Prostate gland (tissue), 2 donors: ENCODE data around the gene TMSB10. TPM values are rescaled to one million over a fixed set of nuclear protein-coding genes. Genes with fewer than 3 reads are reported as not detected.
"Not testable (repeated sequence)": the region's sequence is repeated elsewhere in the genome, so short reads cannot be mapped to it uniquely, and the experiment has no call there.

Source experiments
- DNase-seq: peaks from one replicate; pipeline ENCODE4 v3.0.0-alpha.2; 2019; ENCODE audit warnings: low spot score
- H3K27ac ChIP-seq, 2 donors: fragments of 200-600 bp; sonication (generic); 2 replicates each; pipeline ENCODE4 v1.5.1; 2017 to 2019
- H3K27me3 ChIP-seq: fragments of 200-600 bp; sonication (generic); replicated peaks from 2 replicates; pipeline ENCODE4 v1.5.1; 2019; ENCODE audit not compliant: insufficient read depth
- H3K36me3 ChIP-seq, 2 donors: fragments of 200-600 bp; sonication (generic); 1 replicate in 1 of 2; 2 replicates in 1 of 2; pipeline versions ENCODE4 v1.5.1 to v1.8.1; 2017 to 2019
- H3K4me1 ChIP-seq: fragments of 200-600 bp; sonication (generic); replicated peaks from 2 replicates; pipeline ENCODE4 v1.5.1; 2019
- H3K4me3 ChIP-seq, 2 donors: fragments of 200-600 bp; sonication (generic); 2 replicates each; pipeline ENCODE4 v1.5.1; 2017 to 2019
- H3K9me3 ChIP-seq: fragments of 200-600 bp; sonication (generic); 2 replicates; pipeline ENCODE4 v1.5.1; 2017
- POLR2A ChIP-seq: fragments of 450-650 bp; IDR thresholded peaks from one replicate; pipeline ENCODE4 v1.6.1; 2016; ENCODE audit warnings: antibody characterized with exemption, mild to moderate bottlenecking
- POLR2AphosphoS5 ChIP-seq: sonication (generic); formaldehyde crosslinking; IDR thresholded peaks from one replicate; pipeline ENCODE4 v1.6.1; 2017; ENCODE audit warnings: antibody characterized with exemption
- WGBS: methylation state at CpG from one replicate; pipeline ENCODE4 v1.1.5; 2018; 5-methylcytosine and 5-hydroxymethylcytosine counted together
- intact Hi-C: fragments of 100-400 bp; cut with DNase I; formaldehyde crosslinking; loops from one replicate; pipeline ENCODE4 v1.14.2; 2022
- total RNA-seq, 2 donors: library from RNA; depleted of rRNA; stranded (reverse); fragments of >200 nt; gene quantifications; one replicate each; pipeline ENCODE4 v1.1.0, GENCODE V29; 2016
- TF ChIP-seq, protein P1 (sequence below), 4 experiments: fragments of 200-600 bp in 2 of 4; fragments of 450-650 bp in 2 of 4; sonication (generic) in 2 of 4; IDR thresholded peaks; 1 replicate in 3 of 4; 2 replicates in 1 of 4; pipeline ENCODE4 v1.5.1; 2016 to 2019; ENCODE audit warnings: antibody characterized with exemption in 4 of 4, mild to moderate bottlenecking in 2 of 4, moderate library complexity in 2 of 4

Gene TMSB10
- total RNA-seq, 2 donors from 2014 or later = 1,100 to 3,014 TPM

DNA sequence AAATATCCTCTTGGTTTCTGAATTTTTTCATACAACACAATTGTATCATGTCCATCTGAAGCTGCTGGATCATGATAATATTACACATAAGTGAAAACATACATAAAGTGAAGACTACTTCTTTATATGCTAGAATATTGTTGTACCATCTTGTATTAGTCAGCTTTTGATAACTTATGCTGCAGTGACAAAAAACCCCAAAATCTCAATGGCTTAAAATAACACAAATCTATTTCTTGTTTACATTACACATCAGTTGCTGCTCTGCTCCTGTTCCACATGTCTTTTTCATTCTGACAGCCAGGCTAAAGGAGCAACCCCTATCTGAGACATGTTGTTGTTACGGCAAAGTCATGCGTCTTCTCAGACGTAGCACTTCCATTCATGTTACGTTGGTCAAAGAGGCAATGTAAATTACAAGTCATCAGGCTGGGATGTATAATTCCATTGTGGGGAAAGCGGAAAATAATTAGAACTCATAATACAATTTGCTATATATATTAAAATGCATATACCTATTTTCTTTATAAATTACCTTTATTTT, 5.8 kb downstream of the TMSB10 start:
- Histone ChIP-seq H3K27me3 (no peaks in the 10 kb centered on the region), H3K4me3 (no peak overlapping the region), H3K36me3 (no peaks in the 10 kb centered on the region), H3K4me1 (no peaks in the 10 kb centered on the region), H3K27ac (no peak overlapping the region), H3K9me3 (no peaks in the 10 kb centered on the region)
- WGBS = 98% methylated on average over 5 of the region's 5 CpGs
- TF ChIP-seq POLR2AphosphoS5 (no peak), POLR2A (no peak)
- TF ChIP-seq, protein P1, sequence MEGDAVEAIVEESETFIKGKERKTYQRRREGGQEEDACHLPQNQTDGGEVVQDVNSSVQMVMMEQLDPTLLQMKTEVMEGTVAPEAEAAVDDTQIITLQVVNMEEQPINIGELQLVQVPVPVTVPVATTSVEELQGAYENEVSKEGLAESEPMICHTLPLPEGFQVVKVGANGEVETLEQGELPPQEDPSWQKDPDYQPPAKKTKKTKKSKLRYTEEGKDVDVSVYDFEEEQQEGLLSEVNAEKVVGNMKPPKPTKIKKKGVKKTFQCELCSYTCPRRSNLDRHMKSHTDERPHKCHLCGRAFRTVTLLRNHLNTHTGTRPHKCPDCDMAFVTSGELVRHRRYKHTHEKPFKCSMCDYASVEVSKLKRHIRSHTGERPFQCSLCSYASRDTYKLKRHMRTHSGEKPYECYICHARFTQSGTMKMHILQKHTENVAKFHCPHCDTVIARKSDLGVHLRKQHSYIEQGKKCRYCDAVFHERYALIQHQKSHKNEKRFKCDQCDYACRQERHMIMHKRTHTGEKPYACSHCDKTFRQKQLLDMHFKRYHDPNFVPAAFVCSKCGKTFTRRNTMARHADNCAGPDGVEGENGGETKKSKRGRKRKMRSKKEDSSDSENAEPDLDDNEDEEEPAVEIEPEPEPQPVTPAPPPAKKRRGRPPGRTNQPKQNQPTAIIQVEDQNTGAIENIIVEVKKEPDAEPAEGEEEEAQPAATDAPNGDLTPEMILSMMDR (IDR thresholded peaks at IDR 0.05) = no peak
- intact Hi-C loops = no loop called here
- no peak for DNase-seq

DNA sequence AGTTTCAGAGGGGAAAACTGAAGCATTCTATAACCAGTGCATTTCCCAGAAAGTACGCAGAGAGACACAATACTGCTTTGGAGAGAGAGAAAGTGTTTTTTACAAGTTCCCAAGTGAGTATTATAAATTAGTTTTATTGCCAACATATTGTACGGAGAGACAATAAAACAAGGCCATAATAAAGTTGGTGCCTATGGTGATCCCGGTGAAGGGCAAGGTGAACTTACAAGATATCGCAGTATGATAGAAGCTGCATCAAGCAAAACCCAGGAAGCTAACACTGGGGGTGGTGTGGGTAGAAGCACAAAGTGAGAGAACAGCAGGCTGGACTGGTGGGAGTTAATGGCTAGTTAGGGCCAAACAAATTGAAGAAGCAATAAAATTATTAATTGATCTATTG, 7.5 kb downstream of the TMSB10 start:
- Histone ChIP-seq H3K36me3 (no peaks in the 10 kb centered on the region), H3K27ac (no peak overlapping the region), H3K27me3 (no peaks in the 10 kb centered on the region), H3K4me1 (no peaks in the 10 kb centered on the region), H3K9me3 (no peaks in the 10 kb centered on the region), H3K4me3 (no peak overlapping the region)
- intact Hi-C loops = no loop called here
- TF ChIP-seq POLR2AphosphoS5 (no peak), POLR2A (no peak)
- TF ChIP-seq, protein P1 (IDR thresholded peaks at IDR 0.05) = no peak
- WGBS = 49% methylated on average over 4 of the region's 4 CpGs
- no peak for DNase-seq

DNA sequence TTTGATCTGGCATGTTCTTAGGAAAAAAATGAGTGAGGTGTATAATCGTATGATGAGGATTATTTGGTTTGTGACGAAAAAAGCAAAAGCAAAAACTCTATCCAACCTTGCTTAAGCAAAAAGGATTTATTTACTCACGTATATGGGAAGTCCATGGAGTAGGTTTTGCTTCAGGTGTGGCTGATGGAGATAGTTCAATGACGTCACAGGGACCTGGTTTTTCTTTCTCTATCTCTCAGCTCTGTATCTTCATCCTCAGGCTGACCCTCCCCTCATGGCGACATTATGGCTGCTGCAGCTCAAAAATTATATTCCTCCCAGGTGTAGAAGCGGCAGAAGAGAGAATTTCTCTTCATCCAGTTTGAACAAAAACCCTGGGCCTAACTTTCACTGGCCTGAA, 8.9 kb downstream of the TMSB10 start:
- intact Hi-C loops = no loop called here
- no peaks in the 10 kb centered on the region for H3K36me3 ChIP-seq
- TF ChIP-seq POLR2AphosphoS5 (no peak), POLR2A (no peak)
- TF ChIP-seq, protein P1 (IDR thresholded peaks at IDR 0.05) = no peak
- H3K27ac ChIP-seq = no peak overlapping the region
- H3K4me1 ChIP-seq = no peaks in the 10 kb centered on the region
- 95% methylated on average over 6 of the region's 6 CpGs for WGBS
- H3K9me3 ChIP-seq = no peaks in the 10 kb centered on the region
- DNase-seq = no peak
- no peak overlapping the region for H3K4me3 ChIP-seq
- H3K27me3 ChIP-seq = no peaks in the 10 kb centered on the region

DNA sequence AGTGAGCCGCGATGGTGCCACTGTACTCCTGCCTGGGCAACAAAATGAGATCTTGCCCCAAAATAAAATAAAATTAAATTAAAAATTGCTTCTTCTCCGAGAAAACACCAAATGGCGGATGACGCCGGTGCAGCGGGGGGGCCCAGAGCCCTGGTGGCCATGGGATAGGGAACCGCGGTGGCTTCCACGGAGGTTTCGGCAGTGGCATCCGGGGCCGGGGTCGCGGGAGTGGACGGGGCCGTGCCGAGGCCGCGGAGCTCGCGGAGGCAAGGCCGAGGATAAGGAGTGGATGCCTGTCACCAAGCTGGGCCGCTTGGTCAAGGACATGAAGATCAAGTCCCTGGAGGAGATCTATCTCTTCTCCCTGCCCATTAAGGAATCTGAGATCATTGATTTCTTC, 10.2 kb downstream of the TMSB10 start:
- 95% methylated on average over 24 of the region's 24 CpGs for WGBS
- H3K27ac ChIP-seq, H3K4me1 ChIP-seq, H3K36me3 ChIP-seq, H3K9me3 ChIP-seq, H3K4me3 ChIP-seq, H3K27me3 ChIP-seq, intact Hi-C loops, DNase-seq: not testable (repeated sequence)

DNA sequence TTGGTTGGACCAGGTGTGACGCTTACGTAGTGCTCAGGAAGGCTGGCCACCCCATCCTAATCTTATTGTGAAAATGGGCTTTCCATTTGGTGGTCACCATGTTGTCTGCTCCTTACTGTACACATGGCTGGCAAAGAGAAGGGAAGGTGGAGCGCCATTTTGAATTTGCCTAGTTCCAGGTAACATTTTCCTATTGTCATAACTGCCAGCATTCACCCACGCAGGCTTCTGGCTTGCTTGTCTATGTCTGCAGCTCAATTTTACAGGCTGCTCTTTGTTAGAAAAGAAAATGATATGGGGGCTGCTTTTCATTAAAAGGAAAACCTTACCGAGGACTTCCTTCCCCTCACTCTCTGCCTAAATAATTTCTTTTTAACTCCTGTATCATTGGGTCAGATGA, 12.4 kb downstream of the TMSB10 start:
- H3K9me3 ChIP-seq, H3K36me3 ChIP-seq, H3K4me1 ChIP-seq, intact Hi-C loops, H3K27ac ChIP-seq, H3K4me3 ChIP-seq, H3K27me3 ChIP-seq, DNase-seq: not testable (repeated sequence)
- 82% methylated on average over 5 of the region's 5 CpGs for WGBS

DNA sequence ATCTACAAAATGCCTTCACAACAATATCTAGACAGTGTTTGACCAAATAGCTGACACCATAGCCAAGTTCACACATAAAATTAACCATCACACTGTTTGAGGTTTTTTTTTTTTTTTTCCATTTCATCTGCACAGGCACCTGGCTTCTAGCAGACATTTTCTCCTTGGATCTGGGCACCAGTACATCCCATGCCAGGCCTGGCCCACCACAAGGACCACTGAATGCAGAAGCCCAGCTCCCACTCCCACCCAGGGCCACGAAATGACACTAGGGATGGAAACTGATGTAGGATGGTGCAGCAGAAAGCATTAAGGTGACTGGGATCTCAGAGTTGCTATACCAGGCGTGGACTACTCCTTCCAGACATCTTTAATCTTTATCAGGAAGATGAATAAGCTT, 13.0 kb downstream of the TMSB10 start:
- Histone ChIP-seq H3K9me3 (no peaks in the 10 kb centered on the region), H3K27ac (no peak overlapping the region), H3K4me3 (no peak overlapping the region), H3K27me3 (no peaks in the 10 kb centered on the region), H3K36me3 (no peaks in the 10 kb centered on the region), H3K4me1 (no peaks in the 10 kb centered on the region)
- intact Hi-C loops = no loop called here
- 89% methylated on average over 2 of the region's 2 CpGs for WGBS
- TF ChIP-seq POLR2AphosphoS5 = no peak
- no peak for TF ChIP-seq POLR2A
- TF ChIP-seq, protein P1 (IDR thresholded peaks at IDR 0.05) = no peak
- no peak for DNase-seq
